ENCODE measurements around the gene UNC5C.

DNA sequence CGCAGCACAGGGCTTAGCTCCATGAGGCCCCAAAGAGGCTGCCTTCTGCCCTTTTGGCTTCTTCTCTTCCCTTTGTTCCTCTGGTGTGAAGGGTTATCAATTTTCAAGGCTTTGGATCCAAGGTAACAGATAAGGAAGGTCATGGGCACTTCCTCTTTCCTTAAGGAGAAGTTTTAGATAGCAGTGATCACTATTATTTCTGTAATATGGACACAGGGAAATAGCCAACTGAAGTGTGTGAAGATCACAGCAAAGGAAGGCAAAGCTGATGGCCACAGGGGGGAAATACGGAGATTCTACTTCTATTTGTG, 366.8 kb downstream of the UNC5C start:
- TF ChIP-seq EZH2 (IDR thresholded peaks at IDR 0.05; ENCODE audit: borderline replicate concordance), result no peak
- TF ChIP-seq, protein P1, sequence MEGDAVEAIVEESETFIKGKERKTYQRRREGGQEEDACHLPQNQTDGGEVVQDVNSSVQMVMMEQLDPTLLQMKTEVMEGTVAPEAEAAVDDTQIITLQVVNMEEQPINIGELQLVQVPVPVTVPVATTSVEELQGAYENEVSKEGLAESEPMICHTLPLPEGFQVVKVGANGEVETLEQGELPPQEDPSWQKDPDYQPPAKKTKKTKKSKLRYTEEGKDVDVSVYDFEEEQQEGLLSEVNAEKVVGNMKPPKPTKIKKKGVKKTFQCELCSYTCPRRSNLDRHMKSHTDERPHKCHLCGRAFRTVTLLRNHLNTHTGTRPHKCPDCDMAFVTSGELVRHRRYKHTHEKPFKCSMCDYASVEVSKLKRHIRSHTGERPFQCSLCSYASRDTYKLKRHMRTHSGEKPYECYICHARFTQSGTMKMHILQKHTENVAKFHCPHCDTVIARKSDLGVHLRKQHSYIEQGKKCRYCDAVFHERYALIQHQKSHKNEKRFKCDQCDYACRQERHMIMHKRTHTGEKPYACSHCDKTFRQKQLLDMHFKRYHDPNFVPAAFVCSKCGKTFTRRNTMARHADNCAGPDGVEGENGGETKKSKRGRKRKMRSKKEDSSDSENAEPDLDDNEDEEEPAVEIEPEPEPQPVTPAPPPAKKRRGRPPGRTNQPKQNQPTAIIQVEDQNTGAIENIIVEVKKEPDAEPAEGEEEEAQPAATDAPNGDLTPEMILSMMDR (IDR thresholded peaks at IDR 0.05; ENCODE audit: poor library complexity), result no peak

All from hepatocyte (in vitro differentiated cells).